Subcutaneous abdominal adipose tissue (tissue), 5 donors: ENCODE data around the gene MYO15B.

ENCODE experiments used
- H3K27ac ChIP-seq: one replicate; pipeline ENCODE4 v1.7.0; 2013; ENCODE audit warnings: low read depth, mild to moderate bottlenecking, inconsistent platforms, low read length, moderate library complexity
- H3K27me3 ChIP-seq, 5 donors: one replicate each; pipeline ENCODE4 v1.7.0; 2013; ENCODE audit warnings: low read length in 5 of 5, inconsistent platforms in 1 of 5; ENCODE audit not compliant: control insufficient read depth in 5 of 5, insufficient read depth in 4 of 5
- H3K36me3 ChIP-seq, 5 donors: one replicate each; pipeline ENCODE4 v1.7.0; 2013; ENCODE audit warnings: low read length in 5 of 5; ENCODE audit not compliant: control insufficient read depth in 5 of 5, insufficient read depth in 5 of 5
- H3K4me1 ChIP-seq, 5 donors: one replicate each; pipeline ENCODE4 v1.7.0; 2013; ENCODE audit warnings: low read length in 5 of 5, mild to moderate bottlenecking in 3 of 5, moderate library complexity in 1 of 5; ENCODE audit not compliant: control insufficient read depth in 5 of 5, insufficient read depth in 5 of 5
- H3K4me3 ChIP-seq, 5 donors: one replicate each; pipeline ENCODE4 v1.7.0; 2013; ENCODE audit warnings: low read length in 5 of 5, low read depth in 1 of 5
- H3K9ac ChIP-seq, 5 donors: one replicate each; pipeline ENCODE4 v1.7.0; 2013; ENCODE audit warnings: low read length in 5 of 5, mild to moderate bottlenecking in 4 of 5, moderate library complexity in 3 of 5
- H3K9me3 ChIP-seq, 5 donors: one replicate each; pipeline ENCODE4 v1.7.0; 2013; ENCODE audit warnings: low read length in 5 of 5; ENCODE audit not compliant: control insufficient read depth in 5 of 5
- donor health status: healthy.
- donor health status: healthy.
- donor health status: healthy.
- donor health status: healthy.
- donor health status: healthy.

The MYO15B gene

GRCh38 chr17:75614006-75614405 lies 26.4 kb downstream of the MYO15B start:
- Histone ChIP-seq H3K9me3 (no peaks in the 10 kb centered on the region), H3K4me3 (no peak overlapping the region), H3K9ac (no peak overlapping the region), H3K36me3 (peaks cover 0 to 81% (median 67%) of the 10 kb centered on the region in 5 donors), H3K27ac (no peak overlapping the region), H3K27me3 (no peaks in the 10 kb centered on the region), H3K4me1 (no peaks in the 10 kb centered on the region)

GRCh38 chr17:75614556-75615270 lies 27.1 kb downstream of the MYO15B start:
- peaks cover 0 to 88% (median 74%) of the 10 kb centered on the region in 5 donors for H3K36me3 ChIP-seq

GRCh38 chr17:75615301-75615700 lies 27.7 kb downstream of the MYO15B start:
- H3K9ac ChIP-seq = no peak overlapping the region
- no peaks in the 10 kb centered on the region for H3K4me1 ChIP-seq
- H3K9me3 ChIP-seq = no peaks in the 10 kb centered on the region
- no peak overlapping the region for H3K4me3 ChIP-seq
- H3K36me3 ChIP-seq = peaks cover 0 to 94% (median 79%) of the 10 kb centered on the region in 5 donors
- H3K27ac ChIP-seq = no peak overlapping the region
- H3K27me3 ChIP-seq = no peaks in the 10 kb centered on the region

More at GRCh38 chr17:75614556-75615270, 27.1 kb downstream of the MYO15B start:
- H3K9me3 ChIP-seq = no peaks in the 10 kb centered on the region
- H3K4me1 ChIP-seq = no peaks in the 10 kb centered on the region
- H3K27me3 ChIP-seq = no peaks in the 10 kb centered on the region
- no peak overlapping the region for H3K4me3 ChIP-seq
- H3K27ac ChIP-seq = no peak overlapping the region
- no peak overlapping the region for H3K9ac ChIP-seq

GRCh38 chr17:75616521-75617122 lies 29.0 kb downstream of the MYO15B start:
- Histone ChIP-seq H3K36me3 (peaks cover 0 to 98% (median 86%) of the 10 kb centered on the region in 5 donors), H3K27me3 (no peaks in the 10 kb centered on the region), H3K9ac (no peak overlapping the region), H3K9me3 (no peaks in the 10 kb centered on the region), H3K4me3 (no peak overlapping the region), H3K4me1 (no peaks in the 10 kb centered on the region), H3K27ac (no peak overlapping the region)

- Histone ChIP-seq H3K9me3 (no peaks in the 10 kb centered on the region), H3K4me1 (no peaks in the 10 kb centered on the region), H3K4me3 (no peak overlapping the region), H3K27ac (no peak overlapping the region), H3K27me3 (no peaks in the 10 kb centered on the region), H3K9ac (no peak overlapping the region), H3K36me3 (peaks cover 0 to 98% (median 86%) of the 10 kb centered on the region in 5 donors)
Observed at GRCh38 chr17:75617218-75617617, 29.6 kb downstream of the MYO15B start.

GRCh38 chr17:75617675-75618074 lies 30.1 kb downstream of the MYO15B start:
- Histone ChIP-seq H3K4me3 (no peak overlapping the region), H3K27ac (no peak overlapping the region), H3K9me3 (no peaks in the 10 kb centered on the region), H3K9ac (no peak overlapping the region), H3K27me3 (no peaks in the 10 kb centered on the region), H3K36me3 (peaks cover 0 to 99% (median 85%) of the 10 kb centered on the region in 5 donors), H3K4me1 (no peaks in the 10 kb centered on the region)

GRCh38 chr17:75619506-75620431 lies 32.2 kb downstream of the MYO15B start:
- Histone ChIP-seq H3K36me3 (peaks cover 0 to 95% (median 75%) of the 10 kb centered on the region in 5 donors), H3K9ac (no peak overlapping the region)

GRCh38 chr17:75621489-75621888 lies 33.9 kb downstream of the MYO15B start:
- Histone ChIP-seq H3K9ac (no peak overlapping the region), H3K27me3 (no peaks in the 10 kb centered on the region), H3K36me3 (peaks cover 0 to 96% (median 77%) of the 10 kb centered on the region in 5 donors), H3K4me3 (no peak overlapping the region), H3K27ac (no peak overlapping the region), H3K9me3 (no peaks in the 10 kb centered on the region), H3K4me1 (no peaks in the 10 kb centered on the region)

More at GRCh38 chr17:75619506-75620431, 32.2 kb downstream of the MYO15B start:
- no peaks in the 10 kb centered on the region for H3K9me3 ChIP-seq
- H3K4me3 ChIP-seq = no peak overlapping the region
- H3K4me1 ChIP-seq = no peaks in the 10 kb centered on the region
- no peak overlapping the region for H3K27ac ChIP-seq
- H3K27me3 ChIP-seq = no peaks in the 10 kb centered on the region

- Histone ChIP-seq H3K36me3 (peaks cover 0 to 96% (median 79%) of the 10 kb centered on the region in 5 donors), H3K4me1 (no peaks in the 10 kb centered on the region), H3K9ac (no peak overlapping the region), H3K27me3 (no peaks in the 10 kb centered on the region), H3K27ac (no peak overlapping the region), H3K9me3 (no peaks in the 10 kb centered on the region), H3K4me3 (no peak overlapping the region)
Observed at GRCh38 chr17:75622076-75622475, 34.5 kb downstream of the MYO15B start.
